ENCODE data around the gene HBP1.
"Not testable (repeated sequence)": the region's sequence is repeated elsewhere in the genome, so short reads cannot be mapped to it uniquely, and the experiment has no call there.

Gene HBP1, protein sequence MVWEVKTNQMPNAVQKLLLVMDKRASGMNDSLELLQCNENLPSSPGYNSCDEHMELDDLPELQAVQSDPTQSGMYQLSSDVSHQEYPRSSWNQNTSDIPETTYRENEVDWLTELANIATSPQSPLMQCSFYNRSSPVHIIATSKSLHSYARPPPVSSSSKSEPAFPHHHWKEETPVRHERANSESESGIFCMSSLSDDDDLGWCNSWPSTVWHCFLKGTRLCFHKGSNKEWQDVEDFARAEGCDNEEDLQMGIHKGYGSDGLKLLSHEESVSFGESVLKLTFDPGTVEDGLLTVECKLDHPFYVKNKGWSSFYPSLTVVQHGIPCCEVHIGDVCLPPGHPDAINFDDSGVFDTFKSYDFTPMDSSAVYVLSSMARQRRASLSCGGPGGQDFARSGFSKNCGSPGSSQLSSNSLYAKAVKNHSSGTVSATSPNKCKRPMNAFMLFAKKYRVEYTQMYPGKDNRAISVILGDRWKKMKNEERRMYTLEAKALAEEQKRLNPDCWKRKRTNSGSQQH

DNA sequence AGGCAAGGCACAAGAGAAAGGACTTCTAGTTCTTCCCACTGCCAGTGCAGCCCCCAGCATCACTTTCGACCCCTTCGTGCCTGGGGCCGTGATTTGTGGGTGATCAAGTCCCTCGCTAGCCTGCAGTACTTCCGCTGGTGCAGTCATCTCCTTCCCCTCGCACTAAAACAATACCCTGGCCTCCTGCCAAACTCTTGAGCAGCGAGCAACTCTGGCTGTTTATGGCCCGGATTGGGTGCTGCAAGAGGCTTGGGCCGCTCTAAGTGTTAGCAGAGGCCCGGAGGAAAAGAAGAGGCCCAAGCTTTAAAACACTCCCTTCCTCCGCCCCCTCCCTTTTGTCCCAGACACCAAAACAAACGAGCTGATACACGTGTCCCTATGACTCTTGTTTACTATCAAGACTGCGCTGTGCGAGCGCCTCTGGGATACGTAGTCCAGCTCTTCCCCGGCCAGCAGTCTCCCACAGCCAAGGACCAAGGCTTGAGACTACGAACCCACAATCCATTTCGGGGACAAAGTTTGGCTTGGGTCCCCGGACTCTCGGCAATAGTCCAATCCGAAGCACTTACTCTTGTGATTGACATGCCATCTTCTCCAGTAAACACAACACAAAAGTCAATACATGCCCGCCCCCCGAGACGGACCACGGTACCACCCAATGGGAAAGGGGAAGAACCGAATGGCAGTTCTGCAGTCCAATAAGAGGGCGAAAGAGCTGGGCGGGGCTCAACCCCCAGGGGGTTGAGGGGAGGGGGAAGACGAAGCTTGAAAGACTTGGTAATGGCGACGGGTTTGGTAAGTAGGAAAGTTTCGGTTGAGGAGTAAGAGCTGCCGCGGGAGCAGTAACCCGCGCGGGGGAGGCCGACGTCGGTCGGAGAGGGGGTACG lies at the start of gene HBP1:
Gene HBP1 (plus strand): TSS at position 771 of the 887 bp plus-strand sequence. CDS start 10,891 bp downstream, outside the sequence.
- peak; percentile 100 for DNase-seq
- peak; percentile 57 for TF ChIP-seq POLR2A (IDR thresholded peaks at IDR 0.05; ENCODE audit: low read length)
- TF ChIP-seq GATA1 (IDR thresholded peaks at IDR 0.05; ENCODE audit: low read depth, low read length) = no peak

DNA sequence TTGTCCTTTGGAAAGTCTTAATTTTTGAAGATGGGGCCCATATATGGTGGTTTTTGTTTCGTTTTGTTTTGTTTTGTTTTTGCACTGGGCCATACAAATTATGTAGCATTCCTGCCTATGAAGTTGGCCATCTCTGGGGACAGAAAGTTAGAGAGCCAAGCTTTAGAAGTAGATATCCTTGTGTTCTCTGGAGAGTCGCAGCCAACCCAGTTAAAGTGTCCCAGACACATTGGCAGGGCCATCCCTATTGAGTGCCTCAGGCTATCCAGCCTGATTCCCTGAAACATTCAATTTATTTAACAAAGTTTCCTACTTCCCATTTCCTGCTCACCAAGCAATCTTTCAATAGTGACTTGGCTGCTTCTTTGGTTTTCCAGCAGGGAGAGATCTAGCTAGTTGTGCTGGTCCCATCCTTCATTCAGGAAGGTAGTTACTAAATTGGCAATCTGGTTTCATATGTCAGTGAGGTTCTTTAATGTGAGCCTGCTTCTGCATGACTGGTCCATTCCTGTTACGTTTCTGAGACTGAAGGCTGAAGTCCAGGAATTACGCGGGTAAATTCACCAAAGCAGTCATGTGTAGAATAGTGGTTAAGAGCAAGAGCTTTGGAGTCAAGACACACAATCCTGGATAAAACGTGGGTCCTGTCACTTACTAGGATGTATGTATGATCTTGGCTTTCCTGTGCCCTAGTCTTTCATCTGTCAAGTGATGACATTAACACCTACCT lies 49.3 kb upstream of the HBP1 start:
- no peak for TF ChIP-seq GATA1 (IDR thresholded peaks at IDR 0.05; ENCODE audit: low read depth, low read length)
- TF ChIP-seq POLR2A (IDR thresholded peaks at IDR 0.05; ENCODE audit: low read length) = no peak
- DNase-seq = no peak

GRCh38 chr7:107122486-107122911 lies 46.3 kb upstream of the HBP1 start:
- TF ChIP-seq POLR2A (IDR thresholded peaks at IDR 0.05; ENCODE audit: low read length) (no peak), GATA1 (IDR thresholded peaks at IDR 0.05; ENCODE audit: low read depth, low read length) (no peak)

GRCh38 chr7:107123392-107123791 lies 45.4 kb upstream of the HBP1 start:
- DNase-seq = no peak
- TF ChIP-seq POLR2A (IDR thresholded peaks at IDR 0.05; ENCODE audit: low read length) (no peak), GATA1 (IDR thresholded peaks at IDR 0.05; ENCODE audit: low read depth, low read length) (no peak)

More at GRCh38 chr7:107122486-107122911, 46.3 kb upstream of the HBP1 start:
- DNase-seq = no peak

GRCh38 chr7:107125475-107125874 lies 43.3 kb upstream of the HBP1 start:
- no peak for DNase-seq
- no peak for TF ChIP-seq POLR2A (IDR thresholded peaks at IDR 0.05; ENCODE audit: low read length)
- no peak for TF ChIP-seq GATA1 (IDR thresholded peaks at IDR 0.05; ENCODE audit: low read depth, low read length)

DNA sequence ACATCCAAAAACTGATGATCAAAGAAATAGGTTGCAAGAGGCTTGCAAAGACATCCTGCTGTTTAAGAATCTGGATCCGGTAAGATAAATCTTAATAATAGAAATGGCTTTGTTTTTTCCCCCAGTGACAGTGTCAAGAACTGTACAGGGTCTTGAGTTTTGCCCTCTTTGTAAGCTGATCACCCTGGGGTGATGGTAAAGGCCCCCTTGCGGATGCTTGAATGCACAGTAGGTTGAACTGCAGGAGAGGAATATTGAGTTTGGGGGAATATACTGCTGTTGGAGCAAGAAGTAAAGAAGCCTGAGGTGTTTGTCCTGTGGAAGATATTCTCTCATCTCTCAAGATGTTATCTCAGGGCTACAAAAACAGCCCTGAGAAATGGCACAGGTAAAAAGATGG lies 40.6 kb upstream of the HBP1 start:
- no peak for DNase-seq
- TF ChIP-seq POLR2A (IDR thresholded peaks at IDR 0.05; ENCODE audit: low read length) (no peak), GATA1 (IDR thresholded peaks at IDR 0.05; ENCODE audit: low read depth, low read length) (no peak)

DNA sequence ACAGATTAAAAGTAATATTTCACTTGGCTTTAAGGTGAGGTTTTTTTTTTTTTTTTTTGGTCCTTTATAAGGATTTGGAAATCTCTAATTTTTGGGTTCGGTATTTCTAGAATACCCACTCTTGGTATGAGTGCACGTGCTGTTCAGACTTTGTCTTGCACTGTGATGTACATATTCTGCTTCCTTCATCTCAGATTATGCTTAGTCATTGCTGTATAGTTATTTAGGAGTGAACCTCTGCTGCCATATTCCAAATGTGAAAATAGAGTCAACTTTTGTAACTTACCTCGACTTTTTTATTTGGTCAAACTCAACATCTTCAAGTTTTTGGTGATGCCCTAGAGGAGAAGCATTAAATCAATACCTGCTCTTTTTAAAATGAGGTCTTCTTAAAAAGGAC lies 40.1 kb upstream of the HBP1 start:
- no peak for TF ChIP-seq POLR2A (IDR thresholded peaks at IDR 0.05; ENCODE audit: low read length)
- no peak for TF ChIP-seq GATA1 (IDR thresholded peaks at IDR 0.05; ENCODE audit: low read depth, low read length)
- DNase-seq = no peak

- TF ChIP-seq POLR2A (IDR thresholded peaks at IDR 0.05; ENCODE audit: low read length) (no peak), GATA1 (IDR thresholded peaks at IDR 0.05; ENCODE audit: low read depth, low read length) (no peak)
- peak; percentile 26 to 36 for DNase-seq
Measured at GRCh38 chr7:107130487-107131220, 38.1 kb upstream of the HBP1 start.

DNA sequence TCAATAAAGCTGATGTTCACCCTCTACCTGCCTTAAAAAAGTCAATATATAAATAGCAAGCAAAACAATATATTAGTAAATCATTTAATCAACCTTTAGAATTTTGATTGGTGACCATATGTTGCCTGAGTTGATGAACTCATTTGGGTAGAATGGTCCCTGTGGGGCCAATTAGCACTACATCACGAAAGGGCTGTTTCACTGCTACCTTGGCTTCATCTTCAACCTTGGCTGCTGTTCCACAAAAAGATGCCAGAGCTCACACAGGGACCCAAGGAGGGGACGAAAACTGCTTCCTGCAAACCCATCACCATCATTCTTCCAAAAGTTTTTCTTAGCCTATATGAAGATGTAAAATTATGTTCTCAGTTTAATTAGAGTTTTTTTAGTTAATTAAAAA lies 35.4 kb upstream of the HBP1 start:
- DNase-seq = no peak
- TF ChIP-seq GATA1 (IDR thresholded peaks at IDR 0.05; ENCODE audit: low read depth, low read length) = no peak
- no peak for TF ChIP-seq POLR2A (IDR thresholded peaks at IDR 0.05; ENCODE audit: low read length)

DNA sequence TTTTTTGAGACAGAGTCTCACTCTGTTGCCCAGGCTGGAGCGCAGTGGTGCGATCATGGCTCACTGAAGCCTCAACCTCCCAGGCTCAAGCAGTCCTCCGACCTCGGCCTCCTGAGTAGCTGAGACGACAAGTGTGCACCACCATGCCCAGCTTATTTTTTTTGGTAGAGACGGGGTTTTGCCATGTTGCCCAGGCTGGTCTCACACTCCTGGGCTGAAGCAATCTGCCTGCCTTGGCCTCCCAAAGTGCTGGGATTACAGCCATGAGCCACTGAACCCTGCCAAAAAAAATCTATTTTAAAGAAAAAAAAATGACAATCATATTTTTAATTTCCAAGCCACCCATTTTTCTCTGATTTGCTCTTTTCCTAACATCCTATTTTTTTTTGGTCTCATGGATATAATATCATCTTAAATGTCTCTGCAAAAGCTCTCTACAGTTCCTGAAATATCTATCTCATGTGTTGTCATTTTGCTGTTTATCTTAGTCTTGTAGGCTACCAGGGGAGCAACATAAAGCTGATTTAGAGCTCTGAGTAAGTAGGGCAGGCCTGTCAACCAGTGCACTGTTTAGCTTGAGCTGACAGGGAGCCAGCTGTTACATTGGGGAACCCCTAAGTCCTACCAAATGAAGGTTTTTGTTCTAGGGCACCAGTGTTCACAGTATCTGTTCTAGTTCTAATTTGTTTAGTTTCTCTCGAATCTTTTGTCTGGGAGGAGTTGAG lies 29.9 kb upstream of the HBP1 start:
- TF ChIP-seq GATA1 (IDR thresholded peaks at IDR 0.05; ENCODE audit: low read depth, low read length) (no peak), POLR2A (IDR thresholded peaks at IDR 0.05; ENCODE audit: low read length) (no peak)
- DNase-seq = no peak

- not testable (repeated sequence) for DNase-seq
Measured at GRCh38 chr7:107143875-107144274, 24.9 kb upstream of the HBP1 start.

GRCh38 chr7:107145067-107145838 lies 23.6 kb upstream of the HBP1 start:
- DNase-seq = no peak
- TF ChIP-seq GATA1 (IDR thresholded peaks at IDR 0.05; ENCODE audit: low read depth, low read length) = no peak
- TF ChIP-seq POLR2A (IDR thresholded peaks at IDR 0.05; ENCODE audit: low read length) = no peak
